Measurements from ENCODE around the gene TMEM59L. TPM values are rescaled to one million over a fixed set of nuclear protein-coding genes. Genes with fewer than 3 reads are reported as not detected.

TMEM59L gene
- total and polyA plus RNA-seq, 2 experiments from 2014 or later = 1.5 to 9.1 TPM

DNA sequence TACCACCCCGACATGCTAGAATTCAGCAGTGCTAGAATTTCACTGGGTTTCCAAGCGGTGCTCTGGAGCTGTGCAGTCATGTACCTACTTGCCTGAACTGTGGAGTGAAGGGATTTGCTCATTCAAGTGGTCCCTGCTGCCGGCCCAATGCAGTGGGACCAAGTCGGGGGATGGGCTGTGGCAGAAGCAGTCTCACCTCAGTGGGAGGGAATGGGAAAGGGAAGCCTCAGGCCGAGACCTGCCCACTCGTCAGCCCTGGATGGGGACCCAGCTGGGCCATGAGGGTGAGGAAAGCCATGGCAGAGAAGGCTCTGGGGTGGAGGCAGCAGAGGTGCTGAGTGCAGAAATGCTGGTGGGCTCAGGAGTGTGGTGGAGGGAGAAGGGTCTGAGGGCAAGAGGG is 39.1 kb downstream of the TMEM59L start:
- H3K4me2 ChIP-seq = no peak overlapping the region
- H3K9me2 ChIP-seq (replicated peaks; ENCODE audit: insufficient read depth) = no peaks in the 10 kb centered on the region
- peaks cover 22% of the 10 kb centered on the region for H3K4me1 ChIP-seq (ENCODE audit: insufficient read depth)
- H3K79me2 ChIP-seq = peaks cover 3% of the 10 kb centered on the region
- no peak overlapping the region for H3K27ac ChIP-seq
- no peaks in the 10 kb centered on the region for H3K9me3 ChIP-seq (ENCODE audit: low read depth)
- H4K20me1 ChIP-seq (ENCODE audit: insufficient read depth, poor library complexity, severe bottlenecking) = peaks cover 3% of the 10 kb centered on the region
- no peaks in the 10 kb centered on the region for H3K36me3 ChIP-seq (replicated peaks; ENCODE audit: insufficient read depth, low read depth)
- 87% methylated on average over 6 of the region's 6 CpGs for WGBS (ENCODE audit: low lambda C conversion rate, missing lambda C conversion rate)
- TF ChIP-seq EZH2 (IDR thresholded peaks at IDR 0.05; ENCODE audit: borderline replicate concordance) = no peak
- TF ChIP-seq, protein P1, sequence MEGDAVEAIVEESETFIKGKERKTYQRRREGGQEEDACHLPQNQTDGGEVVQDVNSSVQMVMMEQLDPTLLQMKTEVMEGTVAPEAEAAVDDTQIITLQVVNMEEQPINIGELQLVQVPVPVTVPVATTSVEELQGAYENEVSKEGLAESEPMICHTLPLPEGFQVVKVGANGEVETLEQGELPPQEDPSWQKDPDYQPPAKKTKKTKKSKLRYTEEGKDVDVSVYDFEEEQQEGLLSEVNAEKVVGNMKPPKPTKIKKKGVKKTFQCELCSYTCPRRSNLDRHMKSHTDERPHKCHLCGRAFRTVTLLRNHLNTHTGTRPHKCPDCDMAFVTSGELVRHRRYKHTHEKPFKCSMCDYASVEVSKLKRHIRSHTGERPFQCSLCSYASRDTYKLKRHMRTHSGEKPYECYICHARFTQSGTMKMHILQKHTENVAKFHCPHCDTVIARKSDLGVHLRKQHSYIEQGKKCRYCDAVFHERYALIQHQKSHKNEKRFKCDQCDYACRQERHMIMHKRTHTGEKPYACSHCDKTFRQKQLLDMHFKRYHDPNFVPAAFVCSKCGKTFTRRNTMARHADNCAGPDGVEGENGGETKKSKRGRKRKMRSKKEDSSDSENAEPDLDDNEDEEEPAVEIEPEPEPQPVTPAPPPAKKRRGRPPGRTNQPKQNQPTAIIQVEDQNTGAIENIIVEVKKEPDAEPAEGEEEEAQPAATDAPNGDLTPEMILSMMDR (IDR thresholded peaks at IDR 0.05; ENCODE audit: poor library complexity) = no peak
- H3K27me3 ChIP-seq = no peaks in the 10 kb centered on the region
- DNase-seq (ENCODE audit: low spot score) = no peak
- no peak overlapping the region for H3K4me3 ChIP-seq
- H2AFZ ChIP-seq = no peak overlapping the region

DNA sequence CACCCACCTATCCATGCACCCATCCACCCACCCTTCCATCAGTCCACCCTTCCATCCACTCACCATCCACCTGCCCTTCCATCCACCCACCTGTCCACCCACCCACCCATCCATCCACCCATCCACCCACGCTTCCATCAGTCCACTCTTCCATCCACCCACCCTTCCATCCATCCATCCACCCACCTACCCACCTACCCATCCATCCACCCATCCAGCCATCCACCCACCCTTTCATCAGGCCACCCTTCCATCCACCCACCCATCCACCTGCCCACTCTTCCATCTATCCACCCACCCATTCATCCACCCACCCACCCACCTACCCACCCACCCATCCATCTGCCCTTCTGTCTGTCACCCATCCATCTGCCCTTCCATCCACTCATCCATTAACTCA is 41.2 kb downstream of the TMEM59L start:
- H3K27me3 ChIP-seq = no peaks in the 10 kb centered on the region
- DNase-seq (ENCODE audit: low spot score) = no peak
- H3K36me3 ChIP-seq (replicated peaks; ENCODE audit: insufficient read depth, low read depth) = no peaks in the 10 kb centered on the region
- H3K79me2 ChIP-seq = no peaks in the 10 kb centered on the region
- TF ChIP-seq, protein P1 (IDR thresholded peaks at IDR 0.05; ENCODE audit: poor library complexity) = no peak
- TF ChIP-seq EZH2phosphoT487 (IDR thresholded peaks at IDR 0.05; ENCODE audit: low read depth, severe bottlenecking, unreplicated experiment) (no peak), EZH2 (IDR thresholded peaks at IDR 0.05; ENCODE audit: borderline replicate concordance) (no peak)
- H4K20me1 ChIP-seq (ENCODE audit: insufficient read depth, poor library complexity, severe bottlenecking) = no peaks in the 10 kb centered on the region
- no peaks in the 10 kb centered on the region for H3K9me3 ChIP-seq (ENCODE audit: low read depth)
- 100% methylated on average over 1 of the region's 1 CpG for WGBS (ENCODE audit: low lambda C conversion rate, missing lambda C conversion rate)
- H3K4me2 ChIP-seq = no peak overlapping the region
- H3K4me3 ChIP-seq = no peak overlapping the region
- peaks cover 18% of the 10 kb centered on the region for H3K4me1 ChIP-seq (ENCODE audit: insufficient read depth)
- no peak overlapping the region for H2AFZ ChIP-seq
- H3K9me2 ChIP-seq (replicated peaks; ENCODE audit: insufficient read depth) = no peaks in the 10 kb centered on the region
- H3K27ac ChIP-seq = no peak overlapping the region

DNA sequence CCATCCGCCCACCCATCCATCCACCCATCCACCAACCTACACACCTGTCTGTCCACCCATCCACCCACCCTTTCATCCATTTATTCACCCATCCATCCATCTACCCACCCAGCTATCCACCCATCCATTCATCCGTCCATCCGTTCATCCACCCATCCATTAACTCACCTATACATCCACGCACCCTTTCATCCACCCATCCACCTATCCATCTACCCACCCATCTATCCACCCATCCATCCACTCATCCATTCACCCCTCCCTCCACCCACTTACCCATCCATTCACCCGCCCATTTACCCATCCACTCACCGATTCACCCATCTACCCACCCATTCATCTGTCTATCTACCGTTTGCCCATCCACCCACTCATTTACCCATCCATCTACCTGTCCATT is 41.8 kb downstream of the TMEM59L start:
- no peak overlapping the region for H3K4me2 ChIP-seq
- H3K36me3 ChIP-seq (replicated peaks; ENCODE audit: insufficient read depth, low read depth) = no peaks in the 10 kb centered on the region
- TF ChIP-seq, protein P1 (IDR thresholded peaks at IDR 0.05; ENCODE audit: poor library complexity) = no peak
- DNase-seq (ENCODE audit: low spot score) = no peak
- H2AFZ ChIP-seq = no peak overlapping the region
- no peaks in the 10 kb centered on the region for H3K9me3 ChIP-seq (ENCODE audit: low read depth)
- H3K9me2 ChIP-seq (replicated peaks; ENCODE audit: insufficient read depth) = no peaks in the 10 kb centered on the region
- H3K27me3 ChIP-seq = no peaks in the 10 kb centered on the region
- H4K20me1 ChIP-seq (ENCODE audit: insufficient read depth, poor library complexity, severe bottlenecking) = no peaks in the 10 kb centered on the region
- no peak overlapping the region for H3K27ac ChIP-seq
- H3K4me1 ChIP-seq (ENCODE audit: insufficient read depth) = peaks cover 16% of the 10 kb centered on the region
- WGBS (ENCODE audit: low lambda C conversion rate, missing lambda C conversion rate) = 96% methylated on average over 7 of the region's 7 CpGs
- no peak overlapping the region for H3K4me3 ChIP-seq
- H3K79me2 ChIP-seq = no peaks in the 10 kb centered on the region

DNA sequence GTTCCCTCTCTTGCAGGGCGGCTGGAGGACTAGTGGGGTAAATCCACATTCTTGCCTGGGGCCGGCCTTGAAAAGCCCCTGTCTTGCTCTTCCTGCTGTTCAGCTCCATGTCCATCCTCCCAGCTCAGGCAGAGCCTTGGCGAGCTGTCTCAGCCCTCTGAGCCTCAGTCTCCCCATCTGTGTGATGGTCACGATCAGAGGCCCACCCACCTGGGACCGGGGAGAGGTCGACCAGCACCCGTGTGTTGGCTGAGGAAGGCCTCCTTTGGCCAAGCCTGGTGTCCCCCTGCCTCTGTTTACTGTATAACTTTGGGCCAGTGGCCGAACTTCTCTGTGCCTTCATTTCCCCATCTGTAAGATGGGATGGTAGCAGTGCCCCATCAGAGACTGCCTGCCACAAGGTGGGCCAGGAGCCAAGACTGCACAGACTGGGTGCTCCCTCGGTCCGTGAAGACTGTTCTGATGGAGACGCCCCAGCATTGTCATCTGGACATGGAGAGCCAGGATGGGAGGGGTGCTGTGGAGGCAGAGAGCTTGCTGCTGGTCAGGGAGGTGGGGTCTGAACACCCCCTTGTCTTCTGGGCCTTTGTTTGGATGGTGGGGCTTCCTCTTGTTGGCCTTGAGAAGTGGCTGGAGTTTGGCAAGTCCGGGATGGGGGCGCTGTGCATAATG is 42.6 kb downstream of the TMEM59L start:
- 96% methylated on average over 13 of the region's 13 CpGs for WGBS (ENCODE audit: low lambda C conversion rate, missing lambda C conversion rate)
- Histone ChIP-seq H2AFZ (no peak overlapping the region), H3K79me2 (no peaks in the 10 kb centered on the region), H3K27ac (no peak overlapping the region), H4K20me1 (ENCODE audit: insufficient read depth, poor library complexity, severe bottlenecking) (no peaks in the 10 kb centered on the region), H3K36me3 (replicated peaks; ENCODE audit: insufficient read depth, low read depth) (no peaks in the 10 kb centered on the region), H3K27me3 (no peaks in the 10 kb centered on the region), H3K4me1 (ENCODE audit: insufficient read depth) (peaks cover 12% of the 10 kb centered on the region), H3K9me3 (ENCODE audit: low read depth) (no peaks in the 10 kb centered on the region), H3K4me3 (no peak overlapping the region), H3K9me2 (replicated peaks; ENCODE audit: insufficient read depth) (no peaks in the 10 kb centered on the region), H3K4me2 (no peak overlapping the region)
- DNase-seq (ENCODE audit: low spot score) = no peak
- TF ChIP-seq EZH2phosphoT487 (IDR thresholded peaks at IDR 0.05; ENCODE audit: low read depth, severe bottlenecking, unreplicated experiment) (no peak), EZH2 (IDR thresholded peaks at IDR 0.05; ENCODE audit: borderline replicate concordance) (no peak)
- TF ChIP-seq, protein P1 (IDR thresholded peaks at IDR 0.05; ENCODE audit: poor library complexity) = no peak
